Body of pancreas (tissue), 4 donors: Measurements from ENCODE around the gene WT1.

Experiments used
- CTCF ChIP-seq, 7 experiments: fragments of 450-650 bp in 4 of 7; fragments of 200-600 bp in 3 of 7; sonication (generic) in 3 of 7; IDR thresholded peaks; one replicate each; pipeline ENCODE4 v1.5.1; 2016 to 2019; ENCODE audit warnings: antibody characterized with exemption in 7 of 7
- POLR2A ChIP-seq, 3 donors: fragments of 450-650 bp; IDR thresholded peaks; one replicate each; pipeline ENCODE4 v1.6.1; 2016; ENCODE audit warnings: antibody characterized with exemption in 3 of 3, mild to moderate bottlenecking in 2 of 3

GRCh38 chr11:32434356-32435151, 785 bp downstream of the WT1 start:
- TF ChIP-seq CTCF (IDR thresholded peaks at IDR 0.05): no peak
- no peak for TF ChIP-seq POLR2A (IDR thresholded peaks at IDR 0.05)
